HEK293T (cell line): ENCODE data around the gene TMEM174.

Source experiments
- ARNT ChIP-seq: fragments of 450-650 bp; IDR thresholded peaks from 2 replicates; pipeline ENCODE4 v1.6.1; 2017; ENCODE audit warnings: mild to moderate bottlenecking
- CTBP1 ChIP-seq: fragments of 450-650 bp; IDR thresholded peaks from 2 replicates; pipeline ENCODE4 v1.6.1; 2016; ENCODE audit warnings: borderline replicate concordance
- ELF4 ChIP-seq: fragments of 450-650 bp; IDR thresholded peaks from 2 replicates; pipeline ENCODE4 v1.6.1; 2017; ENCODE audit warnings: antibody characterized with exemption
- FOXM1 ChIP-seq: fragments of 450-650 bp; IDR thresholded peaks from 2 replicates; pipeline ENCODE4 v1.6.1; 2017; ENCODE audit warnings: mild to moderate bottlenecking, borderline replicate concordance
- SP1 ChIP-seq: fragments of 450-650 bp; IDR thresholded peaks from 2 replicates; pipeline ENCODE4 v1.6.1; 2017
- ZNF384 ChIP-seq: fragments of 450-650 bp; IDR thresholded peaks from 2 replicates; pipeline ENCODE4 v1.6.1; 2016

- TF ChIP-seq ARNT (no peak), FOXM1 (no peak), ZNF384 (no peak), ELF4 (no peak), SP1 (no peak), CTBP1 (no peak)
Measured at GRCh38 chr5:73132759-73133158, 40.2 kb upstream of the TMEM174 start.
